GM12875 (cell line): ENCODE measurements around the gene PTPRD.

Experiments
- H3K4me3 ChIP-seq: one replicate; pipeline ENCODE4 v1.5.1; 2011; ENCODE audit warnings: low read depth, low read length, control low read depth
- CTCF ChIP-seq: IDR thresholded peaks from 2 replicates; pipeline ENCODE4 v1.5.1; 2011; ENCODE audit warnings: low read depth, mild to moderate bottlenecking, control low read depth, inconsistent platforms, low read length, moderate library complexity, borderline replicate concordance; ENCODE audit not compliant: insufficient read depth

Gene PTPRD

GRCh38 chr9:10080012-10080411 is 532.8 kb downstream of the PTPRD start:
- H3K4me3 ChIP-seq, result no peak overlapping the region

GRCh38 chr9:10079284-10079964 is 533.4 kb downstream of the PTPRD start:
- H3K4me3 ChIP-seq, result no peak overlapping the region
- TF ChIP-seq CTCF, result no peak

More at GRCh38 chr9:10080012-10080411, 532.8 kb downstream of the PTPRD start:
- no peak for TF ChIP-seq CTCF

- TF ChIP-seq CTCF, result no peak
- H3K4me3 ChIP-seq, result no peak overlapping the region
Measured at GRCh38 chr9:10071579-10071978, 541.2 kb downstream of the PTPRD start.

GRCh38 chr9:10062629-10063395 is 550.0 kb downstream of the PTPRD start:
- no peak overlapping the region for H3K4me3 ChIP-seq
- TF ChIP-seq CTCF, result no peak

- TF ChIP-seq CTCF, result no peak
- H3K4me3 ChIP-seq, result no peak overlapping the region
Measured at GRCh38 chr9:10059044-10059443, 553.8 kb downstream of the PTPRD start.

- no peak overlapping the region for H3K4me3 ChIP-seq
- TF ChIP-seq CTCF, result no peak
Measured at GRCh38 chr9:10055886-10056395, 556.9 kb downstream of the PTPRD start.
